T-helper 2 cell (primary cell): ENCODE results near the gene MIER3.

Experiments used
- DNase-seq, 5 experiments: peaks; one replicate each; pipeline versions ENCODE4 v3.0.0 to v3.0.0-alpha.2; 2012 to 2022

The MIER3 gene

DNA sequence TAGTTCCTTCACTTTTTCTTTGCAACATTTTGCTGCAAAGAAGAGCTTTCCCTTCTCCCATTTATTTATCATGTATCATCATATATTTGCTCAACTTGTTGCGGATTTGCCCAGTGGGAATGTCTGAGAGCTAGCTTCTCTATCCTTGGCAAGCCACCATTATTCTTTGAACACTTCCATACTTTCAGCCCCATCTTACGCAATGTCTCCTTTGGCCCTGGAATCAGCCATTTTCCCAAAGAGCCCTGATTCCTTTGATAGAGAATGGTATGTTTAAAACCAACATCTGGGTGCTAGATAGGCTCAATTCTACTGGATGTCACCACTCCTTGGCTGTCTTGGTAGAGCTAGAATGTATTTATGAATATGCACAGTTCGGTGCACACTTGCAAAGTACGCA lies 55.2 kb downstream of the MIER3 start:
- DNase-seq: no peak

GRCh38 chr5:56893251-56893951 lies 58.5 kb downstream of the MIER3 start:
- peak in 1 of 5 experiments; percentile 41 for DNase-seq

DNA sequence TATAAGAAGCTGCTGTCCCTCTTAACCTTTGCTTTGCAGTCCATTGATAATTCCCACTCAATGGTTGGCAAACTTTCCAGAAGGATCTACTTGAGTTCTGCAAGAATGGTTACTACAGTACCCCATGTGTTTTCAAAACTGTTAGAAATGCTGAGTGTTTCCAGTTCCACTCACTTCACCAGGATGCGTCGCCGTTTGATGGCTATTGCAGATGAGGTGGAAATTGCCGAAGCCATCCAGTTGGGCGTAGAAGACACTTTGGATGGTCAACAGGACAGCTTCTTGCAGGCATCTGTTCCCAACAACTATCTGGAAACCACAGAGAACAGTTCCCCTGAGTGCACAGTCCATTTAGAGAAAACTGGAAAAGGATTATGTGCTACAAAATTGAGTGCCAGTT lies 70.4 kb downstream of the MIER3 start:
- no peak for DNase-seq

DNA sequence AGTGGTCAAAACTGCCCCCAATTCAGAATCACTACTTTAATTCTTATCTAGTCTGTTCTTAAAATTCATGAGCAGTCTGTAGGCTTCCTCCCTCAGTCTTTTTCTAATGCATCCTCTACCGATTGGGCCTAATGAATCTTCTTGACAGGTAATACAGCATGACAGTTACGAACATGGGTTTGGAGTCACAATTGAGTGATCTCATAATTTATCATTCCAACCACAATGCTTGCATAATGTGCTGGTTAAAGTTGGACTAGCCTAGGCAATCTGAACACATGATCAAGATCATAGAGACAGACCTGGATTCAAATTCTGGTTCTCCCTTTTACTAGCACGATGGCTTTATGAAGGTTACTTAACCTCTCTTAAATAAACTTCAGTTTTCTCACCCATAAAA lies 75.6 kb downstream of the MIER3 start:
- DNase-seq: no peak

- DNase-seq: no peak
Measured at GRCh38 chr5:56873056-56873455, 78.9 kb downstream of the MIER3 start.

- no peak for DNase-seq
Measured at GRCh38 chr5:56871777-56872176, 80.1 kb downstream of the MIER3 start.
